IMR-90 (cell line): ENCODE measurements around the gene KLF12. TPM values are rescaled to one million over a fixed set of nuclear protein-coding genes. Genes with fewer than 3 reads are reported as not detected.

Source experiments
- ATAC-seq: fragments of 200-7000 bp; cut with Tn5 transposase; 2 replicates; pipeline ENCODE4 v1.9.1; 2020; ENCODE audit warnings: low read depth, mild to moderate bottlenecking, moderate library complexity
- BruUV-seq: library from RNA; stranded (reverse); fragments of 400-500 nt; replicated peaks from 2 replicates; lab custom pipeline; 2021; lab: Mats Ljungman, UMichigan
- CTCF ChIA-PET: fragments of 300-600 bp; formaldehyde crosslinking; extraction: SDS; loops from one replicate; lab custom pipeline; 2021; ENCODE audit warnings: antibody characterized with exemption; lab: Yijun Ruan, JAX
- POLR2A ChIA-PET: fragments of 300-600 bp; sonication (Branson Sonifier 250); formaldehyde crosslinking; loops from one replicate; lab custom pipeline; 2022; ENCODE audit warnings: antibody characterized with exemption; ENCODE audit not compliant: unreplicated experiment; lab: Charles Lee
- DNase-seq: peaks from one replicate; pipeline ENCODE4 v3.0.0; 2013
- H2AFZ ChIP-seq: replicated peaks from 2 replicates; pipeline ENCODE3; 2013; ENCODE audit warnings: low read length, mild to moderate bottlenecking; ENCODE audit not compliant: poor library complexity
- H2AK5ac ChIP-seq: 2 replicates; pipeline ENCODE4 v1.6.1; 2013; ENCODE audit warnings: low read depth, low read length, inconsistent platforms
- H2AK9ac ChIP-seq: replicated peaks from 2 replicates; pipeline ENCODE3; 2013; ENCODE audit warnings: mild to moderate bottlenecking, low read depth, low read length, moderate library complexity; ENCODE audit not compliant: poor library complexity
- H2BK120ac ChIP-seq: 2 replicates; pipeline ENCODE4 v1.6.1; 2013; ENCODE audit warnings: low read depth, low read length, inconsistent platforms
- H2BK15ac ChIP-seq: 3 replicates; pipeline ENCODE4 v1.6.1; 2013; ENCODE audit warnings: low read depth, low read length, inconsistent platforms
- H2BK20ac ChIP-seq: 2 replicates; pipeline ENCODE4 v1.6.1; 2013; ENCODE audit warnings: low read depth, mild to moderate bottlenecking, inconsistent platforms, low read length, moderate library complexity
- H2BK5ac ChIP-seq: 2 replicates; pipeline ENCODE4 v1.6.1; 2013; ENCODE audit warnings: mild to moderate bottlenecking, low read depth, low read length, inconsistent platforms; ENCODE audit not compliant: poor library complexity, severe bottlenecking
- H3K14ac ChIP-seq: replicated peaks from 2 replicates; pipeline ENCODE4 v1.6.1; 2013; ENCODE audit warnings: low read depth, low read length, inconsistent platforms
- H3K18ac ChIP-seq: 2 replicates; pipeline ENCODE4 v1.6.1; 2013; ENCODE audit warnings: low read depth, low read length, control low read depth
- H3K23ac ChIP-seq: 2 replicates; pipeline ENCODE4 v1.6.1; 2013; ENCODE audit warnings: low read depth, low read length, inconsistent platforms
- H3K27ac ChIP-seq: 2 replicates; pipeline ENCODE4 v1.5.1; 2013; ENCODE audit warnings: mild to moderate bottlenecking, control low read depth, low read length; ENCODE audit not compliant: insufficient read depth
- H3K27me3 ChIP-seq: 2 replicates; pipeline ENCODE4 v1.6.1; 2013; ENCODE audit warnings: low read length; ENCODE audit not compliant: control insufficient read depth, insufficient read depth
- H3K36me3 ChIP-seq: 2 replicates; pipeline ENCODE4 v1.6.1; 2013; ENCODE audit warnings: low read length, mixed read lengths; ENCODE audit not compliant: control insufficient read depth, insufficient read depth
- H3K4ac ChIP-seq: 2 replicates; pipeline ENCODE4 v1.6.1; 2013; ENCODE audit warnings: low read depth, low read length, inconsistent platforms
- H3K4me1 ChIP-seq: 2 replicates; pipeline ENCODE4 v1.6.1; 2013; ENCODE audit warnings: low read length, mixed read lengths; ENCODE audit not compliant: control insufficient read depth, insufficient read depth
- H3K4me2 ChIP-seq: 2 replicates; pipeline ENCODE4 v1.6.1; 2013; ENCODE audit warnings: low read depth, mild to moderate bottlenecking, control low read depth, low read length, moderate library complexity
- H3K4me3 ChIP-seq: 2 replicates; pipeline ENCODE4 v1.5.1; 2013; ENCODE audit warnings: low read depth, mild to moderate bottlenecking, control low read depth, low read length, moderate library complexity; ENCODE audit not compliant: insufficient read depth
- H3K56ac ChIP-seq: 2 replicates; pipeline ENCODE4 v1.6.1; 2013; ENCODE audit warnings: low read length, inconsistent platforms; ENCODE audit not compliant: insufficient read depth; ENCODE audit errors: extremely low read depth
- H3K79me1 ChIP-seq, 2 experiments: 2 replicates each; pipeline ENCODE4 v1.6.1; 2013; ENCODE audit warnings: low read length in 2 of 2, inconsistent platforms in 1 of 2, low read depth in 1 of 2
- H3K9ac ChIP-seq: 2 replicates; pipeline ENCODE4 v1.6.1; 2013; ENCODE audit warnings: low read depth, low read length, control low read depth
- H3K9me1 ChIP-seq: 2 replicates; pipeline ENCODE4 v1.6.1; 2013; ENCODE audit warnings: low read length, inconsistent platforms; ENCODE audit not compliant: insufficient read depth
- H3K9me3 ChIP-seq: 2 replicates; pipeline ENCODE4 v1.6.1; 2013; ENCODE audit warnings: low read length; ENCODE audit not compliant: control insufficient read depth, insufficient read depth
- H4K20me1 ChIP-seq: 2 replicates; pipeline ENCODE4 v1.6.1; 2013; ENCODE audit warnings: low read length, inconsistent platforms; ENCODE audit not compliant: insufficient read depth
- H4K5ac ChIP-seq: 2 replicates; pipeline ENCODE4 v1.6.1; 2013; ENCODE audit warnings: mild to moderate bottlenecking, low read depth, low read length, control low read depth
- H4K8ac ChIP-seq, 2 experiments: 2 replicates each; pipeline ENCODE4 v1.6.1; 2013; ENCODE audit warnings: low read depth in 2 of 2, low read length in 2 of 2, control low read depth in 1 of 2, inconsistent platforms in 1 of 2
- H4K91ac ChIP-seq: 2 replicates; pipeline ENCODE4 v1.6.1; 2013; ENCODE audit warnings: low read depth, low read length, inconsistent platforms; ENCODE audit not compliant: insufficient read depth
- BHLHE40 ChIP-seq: fragments of 150-350 bp; IDR thresholded peaks from 2 replicates; pipeline ENCODE4 v1.6.1; 2016; ENCODE audit warnings: mild to moderate bottlenecking, low read depth, low read length
- CHD1 ChIP-seq: IDR thresholded peaks from 2 replicates; pipeline ENCODE4 v1.6.1; 2012; ENCODE audit warnings: low read depth, low read length, improper control_type of control experiment
- ELK1 ChIP-seq: fragments of 150-350 bp; IDR thresholded peaks from 2 replicates; pipeline ENCODE4 v1.6.1; 2016; ENCODE audit warnings: low read depth, mild to moderate bottlenecking, low read length, moderate library complexity, borderline replicate concordance
- MAFK ChIP-seq: IDR thresholded peaks from 2 replicates; pipeline ENCODE4 v1.6.1; 2012; ENCODE audit warnings: low read depth, low read length, improper control_type of control experiment
- MAZ ChIP-seq: IDR thresholded peaks from 2 replicates; pipeline ENCODE4 v1.6.1; 2012; ENCODE audit warnings: low read depth, mild to moderate bottlenecking, low read length, improper control_type of control experiment, moderate library complexity, borderline replicate concordance
- MXI1 ChIP-seq: IDR thresholded peaks from 2 replicates; pipeline ENCODE4 v1.6.1; 2012; ENCODE audit warnings: low read depth, mild to moderate bottlenecking, low read length, moderate library complexity, borderline replicate concordance
- NFE2L2 ChIP-seq: fragments of 150-350 bp; IDR thresholded peaks from 2 replicates; pipeline ENCODE4 v1.6.1; 2016; ENCODE audit warnings: low read depth, mild to moderate bottlenecking, low read length
- POLR2A ChIP-seq: IDR thresholded peaks from 2 replicates; pipeline ENCODE4 v1.6.1; 2012; ENCODE audit warnings: mild to moderate bottlenecking, low read depth, low read length
- RAD21 ChIP-seq: IDR thresholded peaks from 2 replicates; pipeline ENCODE4 v1.6.1; 2012; ENCODE audit warnings: low read length, improper control_type of control experiment
- RCOR1 ChIP-seq: IDR thresholded peaks from 2 replicates; pipeline ENCODE4 v1.6.1; 2012; ENCODE audit warnings: mild to moderate bottlenecking, low read length, improper control_type of control experiment; ENCODE audit not compliant: insufficient replicate concordance
- WGBS, 2 experiments: methylation state at CpG; one replicate each; pipeline versions ENCODE4 v1.1.5 to v1.1.7; 2013; ENCODE audit warnings: missing lambda C conversion rate in 2 of 2; ENCODE audit not compliant: insufficient read length in 1 of 2; ENCODE audit errors: extremely low coverage in 2 of 2; 5-methylcytosine and 5-hydroxymethylcytosine counted together
- dilution Hi-C: fragments of 300-500 bp; cut with HindIII; formaldehyde crosslinking; loops from one replicate; pipeline ENCODE4 v1.14.3; 2018; ENCODE audit warnings: low sequenced_read_pairs; ENCODE audit not compliant: unreplicated experiment
- in situ Hi-C: fragments of 300-500 bp; cut with MboI; formaldehyde crosslinking; loops from 3 replicates; pipeline ENCODE4 v1.14.3; 2019; ENCODE audit warnings: low sequenced_read_pairs, inconsistent platforms, mixed read lengths
- intact Hi-C: fragments of 100-400 bp; cut with micrococcal nuclease; formaldehyde crosslinking; loops from 2 replicates; pipeline ENCODE4 v1.10.0; 2022
- polyA plus RNA-seq, 3 experiments: library from polyadenylated mRNA; depleted of rRNA; stranded (reverse); fragments of >200 nt; gene quantifications; 2 replicates each; pipeline ENCODE4 v1.2.3, GENCODE V29; 2012; ENCODE audit warnings: low replicate concordance in 1 of 3
- total RNA-seq: library from RNA; depleted of rRNA; stranded (reverse); fragments of >200 nt; gene quantifications from 2 replicates; pipeline ENCODE4 v1.2.3, GENCODE V29; 2012
- TF ChIP-seq, protein P1 (sequence below): conservative IDR thresholded peaks from 2 replicates; pipeline ENCODE4 v1.5.1; 2012; ENCODE audit warnings: mild to moderate bottlenecking, low read depth, low read length, improper control_type of control experiment

KLF12 gene
- total and polyA plus RNA-seq, 2 of the 4 experiments (the other 2 are of a cell fraction) = 8.8 to 44.8 TPM

GRCh38 chr13:74103196-74103595, 31.0 kb downstream of the KLF12 start:
- H4K5ac ChIP-seq = no peak overlapping the region

More at GRCh38 chr13:74103196-74103595, 31.0 kb downstream of the KLF12 start:
- no peaks in the 10 kb centered on the region for H3K9me3 ChIP-seq
- H3K14ac ChIP-seq = no peak overlapping the region
- no peak overlapping the region for H3K4ac ChIP-seq
- peaks cover 40 to 71% of the 10 kb centered on the region in 2 experiments for H3K79me1 ChIP-seq
- no peak overlapping the region for H2BK20ac ChIP-seq
- H2AK5ac ChIP-seq = no peak overlapping the region
- no peak overlapping the region for H3K56ac ChIP-seq
- H3K18ac ChIP-seq = no peak overlapping the region
- no peak for DNase-seq
- no peak overlapping the region for H4K91ac ChIP-seq
- WGBS, 2 experiments = no CpG with 5 or more reads among the region's 6 CpGs
- no peak overlapping the region for H3K27ac ChIP-seq
- no peak overlapping the region for H2AK9ac ChIP-seq
- BruUV-seq = no TSS peak
- no peak overlapping the region for H2BK5ac ChIP-seq
- H3K27me3 ChIP-seq = no peaks in the 10 kb centered on the region
- no peak overlapping the region for H2BK120ac ChIP-seq
- no peak for ATAC-seq
- CTCF ChIA-PET = no interaction called here
- dilution Hi-C loops (no loop called here), intact Hi-C loops (no loop called here), in situ Hi-C loops (no loop called here)
- POLR2A ChIA-PET = no interaction called here
- H2AFZ ChIP-seq = no peak overlapping the region
- TF ChIP-seq CHD1 (no peak), BHLHE40 (no peak), MAFK (no peak), NFE2L2 (no peak), MAZ (no peak), POLR2A (no peak), MXI1 (no peak), RAD21 (no peak), ELK1 (no peak), RCOR1 (no peak)
- TF ChIP-seq, protein P1, sequence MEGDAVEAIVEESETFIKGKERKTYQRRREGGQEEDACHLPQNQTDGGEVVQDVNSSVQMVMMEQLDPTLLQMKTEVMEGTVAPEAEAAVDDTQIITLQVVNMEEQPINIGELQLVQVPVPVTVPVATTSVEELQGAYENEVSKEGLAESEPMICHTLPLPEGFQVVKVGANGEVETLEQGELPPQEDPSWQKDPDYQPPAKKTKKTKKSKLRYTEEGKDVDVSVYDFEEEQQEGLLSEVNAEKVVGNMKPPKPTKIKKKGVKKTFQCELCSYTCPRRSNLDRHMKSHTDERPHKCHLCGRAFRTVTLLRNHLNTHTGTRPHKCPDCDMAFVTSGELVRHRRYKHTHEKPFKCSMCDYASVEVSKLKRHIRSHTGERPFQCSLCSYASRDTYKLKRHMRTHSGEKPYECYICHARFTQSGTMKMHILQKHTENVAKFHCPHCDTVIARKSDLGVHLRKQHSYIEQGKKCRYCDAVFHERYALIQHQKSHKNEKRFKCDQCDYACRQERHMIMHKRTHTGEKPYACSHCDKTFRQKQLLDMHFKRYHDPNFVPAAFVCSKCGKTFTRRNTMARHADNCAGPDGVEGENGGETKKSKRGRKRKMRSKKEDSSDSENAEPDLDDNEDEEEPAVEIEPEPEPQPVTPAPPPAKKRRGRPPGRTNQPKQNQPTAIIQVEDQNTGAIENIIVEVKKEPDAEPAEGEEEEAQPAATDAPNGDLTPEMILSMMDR = no peak
- no peaks in the 10 kb centered on the region for H3K36me3 ChIP-seq
- peaks cover 5% of the 10 kb centered on the region for H3K4me1 ChIP-seq
- H2BK15ac ChIP-seq = no peak overlapping the region
- H3K4me2 ChIP-seq = no peak overlapping the region
- H4K8ac ChIP-seq = no peak overlapping the region
- H3K9me1 ChIP-seq = peaks cover 3% of the 10 kb centered on the region
- no peak overlapping the region for H3K9ac ChIP-seq
- H4K20me1 ChIP-seq = peaks cover 22% of the 10 kb centered on the region; the same call in 1 of the 2 replicates
- H3K4me3 ChIP-seq = no peak overlapping the region
- no peak overlapping the region for H3K23ac ChIP-seq
